GOT3 (cell line): ENCODE measurements around the gene ZSCAN32.

Source experiments
- DNase-seq: peaks from one replicate; lab custom pipeline; 2025; ENCODE audit warnings: mixed read lengths; lab: John Stamatoyannopoulos, UW

Gene ZSCAN32

DNA sequence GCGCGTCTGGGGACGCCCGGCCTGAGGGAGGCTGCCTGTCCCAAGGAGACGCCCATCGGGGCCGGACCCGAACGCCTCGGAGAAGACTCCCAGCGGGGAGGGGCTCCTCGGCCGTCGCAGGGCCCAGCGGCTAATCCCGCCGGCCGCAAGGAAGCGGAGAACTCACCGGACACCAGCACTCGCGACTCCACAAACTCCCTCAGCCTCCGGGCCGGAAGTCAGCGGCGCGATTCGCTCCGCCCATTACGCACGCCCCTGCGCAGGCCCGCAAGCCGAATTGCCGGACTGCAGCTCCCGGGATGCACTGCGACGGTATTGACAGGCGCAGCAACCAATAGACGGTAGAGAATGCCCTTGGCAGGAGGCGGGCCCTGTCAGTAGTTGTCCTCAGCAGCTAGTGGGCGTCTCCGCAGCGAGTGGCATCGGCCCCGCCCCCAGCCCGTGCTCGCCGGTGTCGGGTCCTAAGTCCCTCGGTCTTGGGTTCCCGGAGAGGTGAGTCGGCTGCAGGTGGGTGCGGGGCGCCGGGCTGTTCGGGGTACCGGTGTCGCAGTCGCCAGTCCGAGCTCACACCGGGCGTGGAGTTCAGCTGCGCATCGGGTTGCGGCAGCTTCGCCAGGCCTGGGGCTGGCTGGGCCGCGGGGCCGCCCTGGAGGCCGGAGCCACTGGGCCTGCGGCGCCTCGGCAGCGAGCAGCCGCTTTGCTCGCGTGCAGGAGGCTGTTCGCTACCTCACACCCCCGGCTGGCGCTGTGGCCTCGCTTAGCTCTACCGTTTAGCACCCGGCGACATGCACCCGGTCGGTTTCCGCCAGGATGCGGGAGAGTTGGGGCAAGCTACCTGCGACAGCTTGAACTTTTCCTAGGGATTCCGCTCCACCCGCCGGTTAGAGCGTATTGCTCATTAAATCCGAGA, at the start of gene ZSCAN32, which contains the start of gene ZNF174:
Gene ZSCAN32, minus strand, starts transcription at position 226 of the 910 bp plus-strand sequence. CDS start 3,447 bp downstream, outside the sequence.
Gene ZNF174, plus strand, starts transcription at position 437 of the 910 bp plus-strand sequence. CDS start 790 bp downstream, outside the sequence.
- peak; percentile 92 for DNase-seq

DNA sequence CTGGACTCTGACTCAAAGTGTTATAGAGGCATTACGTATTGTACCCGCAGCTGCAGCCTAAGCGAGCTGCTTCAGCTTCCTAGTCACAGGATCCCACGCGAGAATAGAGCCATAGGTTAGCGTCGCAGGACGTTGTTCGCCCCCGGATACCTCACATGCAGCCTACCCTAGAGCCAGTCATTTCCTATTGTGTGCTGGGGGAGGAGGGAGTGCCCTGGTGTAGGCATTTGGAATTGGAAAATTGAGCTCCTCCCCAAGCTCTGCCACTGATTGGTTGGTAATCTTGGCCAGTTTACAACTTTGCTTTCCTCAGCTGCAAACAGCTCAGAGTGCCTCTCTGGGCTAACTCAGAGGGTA, 43.2 kb upstream of the ZSCAN32 start:
- DNase-seq = no peak

DNA sequence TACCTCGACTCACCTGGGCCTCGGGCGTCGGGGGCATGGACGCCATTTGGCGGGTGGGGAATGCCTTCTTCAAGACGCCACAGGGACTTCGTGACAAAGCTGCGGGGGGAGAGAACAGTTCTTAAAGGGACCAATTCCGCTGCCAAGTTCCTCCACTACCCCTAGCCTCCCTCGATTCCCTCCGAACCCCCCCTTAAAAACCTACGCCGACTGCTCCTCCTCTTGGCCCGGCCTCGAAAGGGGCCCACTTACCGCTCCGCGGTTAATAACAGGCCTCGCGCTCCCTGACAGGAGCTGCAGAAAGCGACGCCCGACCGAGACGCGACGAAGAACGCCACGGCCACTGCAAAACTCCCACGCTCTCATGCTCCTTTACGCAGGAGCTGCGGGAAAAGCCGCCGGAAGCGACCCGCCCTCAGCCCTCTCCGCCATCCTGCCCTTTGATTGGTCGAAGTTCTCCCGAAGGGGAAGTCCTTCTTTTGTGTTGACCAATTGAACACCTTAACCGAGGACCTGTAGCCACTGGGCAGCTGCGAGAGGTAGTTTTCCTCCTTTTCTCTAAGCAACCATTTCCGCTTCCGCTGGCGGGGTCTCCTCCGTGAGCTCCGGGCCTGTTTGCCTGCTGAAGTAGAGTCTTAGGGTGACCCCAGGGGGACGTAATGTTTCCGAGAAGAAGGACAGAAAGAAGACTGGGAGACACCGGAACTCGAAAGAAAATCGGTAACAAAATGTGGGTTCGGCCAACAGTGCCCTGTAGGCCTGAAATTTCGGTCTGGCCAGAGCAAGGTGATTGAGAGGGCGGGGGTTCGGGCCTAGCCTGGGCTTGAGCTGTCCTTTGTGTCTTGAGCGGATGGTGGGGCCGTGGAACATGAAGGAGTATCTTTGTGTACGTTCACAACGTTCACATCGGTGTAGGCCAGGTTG, 42.6 kb upstream of the ZSCAN32 start, which contains the start of the genes NAA60 and ZNF597:
Gene NAA60, plus strand, starts transcription at position 573 of the 924 bp plus-strand sequence. CDS start 32,548 bp downstream, outside the sequence.
Gene ZNF597, minus strand, starts transcription at position 397 of the 924 bp plus-strand sequence. Its CDS starts 351 bp downstream, at position 46.
- peak; percentile 50 for DNase-seq

DNA sequence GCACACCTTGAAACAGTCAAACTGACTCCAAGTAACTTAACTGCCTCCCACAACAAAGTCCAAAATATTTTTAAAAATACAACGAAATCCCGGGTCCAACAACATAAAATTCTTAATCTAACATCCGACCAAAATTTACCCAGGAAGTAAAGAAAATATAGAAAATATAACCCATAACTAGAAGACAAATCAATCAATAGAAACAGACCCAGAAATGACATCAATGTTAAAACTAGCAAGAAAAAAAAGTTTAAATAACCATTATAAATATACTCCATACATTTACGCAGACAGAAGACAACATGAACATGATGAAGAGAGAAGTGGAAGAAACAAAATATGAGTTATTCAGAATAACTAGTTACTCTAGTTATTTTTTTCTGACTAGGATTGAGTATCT, 38.8 kb upstream of the ZSCAN32 start:
- DNase-seq = no peak

DNA sequence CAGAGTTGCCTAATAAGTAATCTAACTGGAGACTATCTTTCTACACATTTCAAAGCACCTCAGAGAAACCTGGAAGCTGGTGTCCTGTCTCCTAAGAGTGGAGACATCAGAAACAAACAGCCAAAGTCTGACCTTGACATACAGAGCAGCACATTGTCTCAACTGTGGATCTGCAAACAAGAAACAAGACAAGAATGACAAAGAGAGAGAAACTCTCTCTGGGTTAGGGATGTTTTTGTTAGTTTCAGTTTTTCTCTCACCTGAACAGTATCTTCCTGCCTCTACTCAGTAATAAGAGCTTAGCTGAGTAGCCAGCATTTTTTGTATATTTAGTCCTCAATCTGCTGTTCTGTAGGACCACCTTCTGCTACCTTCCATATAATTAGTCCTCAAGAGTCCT, 33.6 kb upstream of the ZSCAN32 start:
- no peak for DNase-seq

DNA sequence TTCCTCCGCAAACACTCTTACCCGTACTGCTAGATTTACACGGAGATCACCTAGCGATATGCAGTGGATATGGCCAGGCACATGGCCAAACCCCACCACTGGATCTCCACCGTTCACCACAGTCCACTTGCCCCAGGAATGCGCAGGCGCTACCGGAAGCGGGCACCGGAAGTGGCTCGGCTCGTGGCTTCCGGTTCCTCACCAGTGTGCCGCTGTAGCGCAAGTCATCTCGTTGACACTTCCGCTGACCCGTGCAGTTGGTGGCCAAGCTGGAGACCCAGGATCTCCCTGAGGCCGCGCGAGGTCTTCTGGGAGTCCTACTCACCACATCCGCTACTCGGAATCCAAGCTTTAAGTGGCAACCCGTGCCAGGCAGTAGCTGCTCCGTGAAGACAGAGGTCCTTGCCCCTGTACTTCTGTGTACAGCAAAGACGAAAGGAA, 31.0 kb upstream of the ZSCAN32 start:
- peak; percentile 21 for DNase-seq

DNA sequence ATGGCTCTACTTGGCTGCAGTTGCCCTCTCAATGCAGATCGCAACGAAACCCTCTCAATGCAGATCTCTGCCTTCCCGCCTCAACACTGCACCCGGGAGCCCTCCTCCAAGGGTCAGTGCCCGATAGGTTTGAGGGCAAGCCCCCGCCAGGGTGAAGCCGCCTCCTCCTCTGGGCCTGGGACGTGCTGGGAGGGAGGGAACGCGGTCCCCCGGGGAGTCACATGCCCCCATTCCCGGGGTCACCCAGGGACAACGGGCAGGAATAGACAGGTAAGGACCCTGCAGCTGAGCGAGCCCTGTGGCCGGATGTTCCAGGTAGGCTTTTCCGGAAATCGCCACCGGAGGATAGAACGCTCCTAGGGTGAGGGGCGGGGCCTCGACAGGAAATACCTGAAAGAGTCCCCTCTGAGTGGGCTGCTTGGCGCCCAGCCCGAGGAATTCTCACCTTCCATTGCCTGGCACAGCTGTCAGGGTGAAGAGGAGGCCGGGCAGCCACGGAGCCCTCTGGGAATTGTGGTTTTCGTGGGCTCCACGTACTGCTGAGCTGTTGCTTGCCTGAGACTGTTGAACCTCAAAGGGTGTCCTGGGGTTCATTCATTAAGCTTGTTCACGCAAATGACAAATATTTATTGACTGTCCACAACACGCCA, 13.1 kb upstream of the ZSCAN32 start:
- no peak for DNase-seq

DNA sequence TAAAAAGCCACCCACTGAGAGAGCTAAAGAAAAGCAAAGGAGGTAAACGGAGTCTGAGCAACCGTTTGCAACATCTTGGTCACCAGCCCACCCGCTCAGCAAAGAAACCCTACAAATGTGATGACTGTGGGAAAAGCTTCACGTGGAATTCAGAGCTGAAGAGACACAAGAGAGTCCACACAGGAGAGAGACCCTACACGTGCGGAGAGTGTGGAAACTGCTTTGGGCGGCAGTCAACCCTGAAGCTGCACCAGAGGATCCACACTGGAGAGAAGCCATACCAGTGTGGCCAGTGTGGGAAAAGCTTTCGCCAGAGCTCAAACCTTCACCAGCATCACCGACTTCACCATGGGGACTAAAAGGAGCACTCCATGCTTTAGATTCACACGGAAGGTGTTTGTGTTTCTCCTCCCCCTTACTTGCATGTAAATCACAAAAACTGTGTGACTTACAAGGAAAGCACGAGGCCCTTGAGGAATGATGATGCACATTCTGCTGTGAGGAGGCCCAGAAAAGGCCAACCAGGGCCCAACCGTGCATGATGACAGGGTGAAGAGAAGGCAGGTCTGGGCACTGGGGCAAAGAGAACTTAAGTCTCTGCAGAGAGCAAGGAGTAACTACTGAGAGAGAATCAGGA, 7.9 kb upstream of the ZSCAN32 start:
- no peak for DNase-seq

DNA sequence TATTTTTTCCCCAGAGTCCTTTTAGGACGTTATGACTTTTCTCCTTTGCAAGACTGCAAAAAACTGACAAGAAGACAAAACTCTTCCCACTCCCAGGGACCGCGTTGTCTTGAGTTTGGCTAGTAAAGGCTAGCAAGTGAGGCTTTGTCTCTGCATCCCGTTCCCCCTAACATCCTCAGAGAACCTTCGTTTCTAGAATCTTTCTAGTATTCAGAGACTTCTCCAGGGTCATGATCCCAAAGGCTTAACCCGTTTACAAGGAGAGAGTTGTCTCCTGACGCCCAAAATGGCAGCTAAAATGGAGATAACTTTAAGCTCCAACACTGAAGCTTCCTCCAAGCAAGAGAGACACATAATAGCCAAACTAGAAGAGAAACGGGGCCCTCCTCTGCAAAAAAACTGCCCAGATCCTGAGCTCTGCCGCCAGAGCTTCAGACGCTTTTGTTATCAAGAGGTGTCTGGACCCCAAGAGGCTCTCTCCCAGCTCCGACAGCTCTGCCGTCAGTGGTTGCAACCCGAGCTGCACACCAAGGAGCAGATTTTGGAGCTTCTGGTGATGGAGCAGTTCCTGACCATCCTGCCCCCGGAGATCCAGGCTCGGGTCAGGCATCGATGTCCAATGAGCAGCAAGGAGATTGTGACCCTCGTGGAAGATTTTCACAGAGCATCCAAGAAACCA, 1.1 kb upstream of the ZSCAN32 start:
- no peak for DNase-seq

DNA sequence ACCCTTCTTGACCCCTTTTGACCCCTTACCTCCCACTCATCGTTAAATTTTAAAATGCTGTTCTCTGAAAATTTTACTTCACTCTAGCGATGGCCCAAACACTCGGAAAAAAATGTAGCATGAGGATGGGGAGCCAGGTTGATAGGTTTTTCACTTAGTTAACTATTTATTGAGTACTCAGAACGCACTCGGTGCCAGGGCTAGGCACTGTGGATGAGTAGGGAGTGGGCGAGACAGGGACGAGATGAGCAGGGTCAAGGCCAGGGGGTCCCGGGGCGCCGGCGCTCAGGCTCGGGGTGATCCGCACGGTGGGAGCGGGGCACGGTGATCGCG, 392 bp downstream of the ZSCAN32 start:
- DNase-seq = no peak

DNA sequence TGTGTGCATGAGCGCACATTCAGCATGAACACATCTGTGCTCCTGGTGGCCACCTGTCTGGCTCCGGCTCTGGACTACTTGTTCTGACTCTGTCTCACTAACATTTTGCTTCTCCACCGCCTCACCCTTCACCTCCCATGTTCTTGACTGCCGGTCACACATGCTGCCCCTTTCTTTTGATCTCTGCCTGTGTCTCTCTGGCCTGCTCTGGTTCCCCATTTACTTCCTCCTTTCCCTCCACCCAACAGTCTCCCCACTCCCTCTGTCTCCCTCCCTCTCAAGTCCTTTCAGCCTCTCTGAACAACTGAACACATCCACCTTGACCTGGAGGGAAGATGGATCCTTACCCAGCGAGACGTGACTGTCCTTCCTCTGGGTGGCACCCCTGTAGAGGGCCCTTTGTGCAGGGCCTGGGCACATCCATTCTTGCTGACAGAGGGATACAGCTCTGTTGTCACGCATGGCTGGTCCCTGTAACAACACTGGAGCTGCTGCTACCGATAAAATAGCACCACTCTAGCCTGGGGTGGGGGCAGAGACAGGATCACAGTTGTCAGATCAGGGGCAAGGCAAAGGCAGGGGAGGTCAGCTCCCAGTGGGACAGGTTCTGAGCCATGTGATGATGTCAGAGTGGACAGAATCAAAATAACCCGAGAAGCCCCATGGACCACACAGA, 11.0 kb downstream of the ZSCAN32 start:
- DNase-seq = no peak

DNA sequence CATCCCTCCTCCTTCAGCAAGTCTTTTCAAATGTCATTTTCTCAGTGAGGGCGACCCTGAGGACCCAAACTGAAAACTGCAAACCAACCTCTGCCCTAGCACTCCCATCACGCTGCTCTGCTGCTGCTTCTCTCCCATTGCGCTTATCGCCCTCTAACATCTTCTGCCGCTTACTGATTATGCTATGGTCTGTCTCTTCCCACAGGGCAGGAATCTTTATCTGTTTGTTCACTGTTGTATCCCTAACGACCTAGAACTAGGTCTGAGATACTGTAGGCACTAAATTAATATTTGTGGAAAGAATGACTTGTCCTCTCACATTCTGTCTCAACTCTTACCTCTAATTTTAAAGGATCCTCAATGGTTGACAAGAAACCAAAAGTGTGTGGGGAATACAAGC, 12.5 kb downstream of the ZSCAN32 start:
- no peak for DNase-seq

DNA sequence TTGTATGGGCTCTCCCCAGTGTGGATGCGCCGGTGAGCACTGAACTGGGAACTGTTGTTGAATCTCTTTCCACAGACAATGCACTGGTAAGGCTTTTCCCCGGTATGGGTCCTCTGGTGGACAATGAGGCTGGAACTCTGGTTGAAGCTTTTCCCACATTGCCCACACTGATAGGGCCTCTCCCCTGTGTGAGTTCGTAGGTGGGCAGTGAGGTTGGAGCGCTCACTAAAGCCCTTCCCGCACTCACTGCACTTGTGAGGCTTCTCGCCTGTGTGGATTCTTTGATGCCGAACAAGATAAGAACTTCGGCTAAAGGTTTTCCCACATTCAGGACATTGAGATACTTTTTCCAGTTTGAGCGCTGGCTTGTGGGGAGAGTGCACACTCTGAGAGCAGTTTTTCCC, 17.8 kb downstream of the ZSCAN32 start:
- no peak for DNase-seq

DNA sequence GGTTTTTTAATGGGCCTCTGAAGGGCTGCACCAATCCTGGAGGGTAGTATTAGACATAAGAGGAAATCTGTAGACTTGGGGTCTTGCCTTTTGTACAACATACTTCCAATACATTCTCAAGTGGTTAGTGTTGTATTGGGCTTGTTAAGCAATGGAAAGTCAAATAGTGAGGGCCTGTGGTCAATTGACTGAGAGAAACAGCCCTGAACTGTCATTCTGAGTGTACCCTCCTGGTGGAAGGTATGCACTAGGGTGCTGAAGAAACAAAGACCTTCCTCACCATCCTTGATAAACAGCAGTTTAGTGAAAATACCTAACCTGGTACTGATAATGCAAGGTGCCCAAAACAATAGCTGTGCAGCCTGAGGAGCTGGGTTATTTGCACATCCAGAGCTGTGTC, 22.9 kb downstream of the ZSCAN32 start:
- no peak for DNase-seq

DNA sequence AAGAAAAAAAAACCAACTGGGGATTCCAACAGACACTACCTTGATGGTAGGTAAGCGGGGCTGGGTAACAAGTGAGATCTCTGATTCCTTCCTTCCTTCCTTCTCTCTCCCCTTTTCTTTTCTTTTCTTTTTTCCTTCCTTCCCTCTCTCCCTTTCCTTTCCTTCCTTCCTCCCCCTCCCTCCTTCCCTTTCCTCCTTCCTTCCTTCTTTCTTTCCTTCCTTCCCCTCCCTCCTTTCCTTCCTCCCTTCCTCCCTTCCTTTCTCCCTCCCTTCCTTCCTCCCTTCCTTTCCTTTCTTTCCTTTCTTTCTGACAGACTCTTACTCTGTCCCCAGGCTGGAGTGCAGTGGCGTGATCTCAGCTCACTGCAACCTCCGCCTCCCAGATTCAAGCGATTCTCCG, 25.1 kb downstream of the ZSCAN32 start:
- DNase-seq = no peak

DNA sequence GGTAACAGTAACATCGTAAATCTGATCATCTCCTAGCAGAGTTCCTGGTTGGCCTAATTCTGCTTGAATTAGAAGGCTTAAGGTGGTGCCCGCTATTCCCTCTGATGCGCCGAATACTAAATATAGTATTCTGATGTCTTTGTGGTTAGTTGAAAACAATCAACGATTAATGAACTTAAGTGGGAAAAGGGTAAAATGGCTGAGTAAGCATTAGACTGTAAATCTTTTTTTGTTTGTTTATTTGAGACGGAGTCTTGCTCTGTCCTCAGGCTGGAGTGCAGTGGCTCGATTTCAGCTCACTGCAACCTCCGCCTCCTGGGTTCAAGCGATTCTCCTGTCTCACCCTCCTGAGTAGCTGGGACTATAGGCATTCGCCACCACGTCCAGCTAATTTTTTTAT, 31.7 kb downstream of the ZSCAN32 start:
- DNase-seq = no peak

DNA sequence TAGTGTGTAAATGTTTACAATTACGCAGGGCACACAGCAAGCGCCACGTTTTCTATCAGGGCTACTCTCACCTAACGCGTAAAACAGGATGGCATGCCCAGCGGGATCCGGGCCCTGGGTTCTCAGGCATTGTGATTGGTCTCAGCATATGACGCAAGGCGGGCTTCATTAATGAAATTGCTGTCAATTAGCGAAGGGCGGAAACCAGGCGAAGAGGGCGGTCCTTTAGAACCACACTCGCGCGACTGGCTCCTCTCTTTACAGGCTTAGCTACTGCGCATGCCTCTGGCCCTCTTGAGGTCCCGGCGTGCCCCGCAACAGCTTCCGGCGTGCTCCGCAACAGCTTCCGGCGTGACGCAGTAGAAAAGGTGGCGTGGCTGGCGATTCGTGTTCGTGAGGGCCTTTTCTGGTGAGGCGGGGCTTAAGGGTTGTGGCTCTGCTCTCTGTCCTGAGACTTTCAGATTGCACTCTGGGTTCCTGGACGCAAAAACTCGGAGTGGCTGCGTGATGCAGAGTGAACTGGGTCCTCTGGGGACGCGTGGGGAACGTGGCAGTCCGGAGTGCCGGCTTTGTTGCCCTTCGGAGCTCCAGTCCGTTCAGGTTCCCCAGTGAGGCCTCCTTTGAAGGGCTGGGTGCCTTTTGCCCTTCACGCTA, 35.9 kb downstream of the ZSCAN32 start:
- peak; percentile 74 for DNase-seq

DNA sequence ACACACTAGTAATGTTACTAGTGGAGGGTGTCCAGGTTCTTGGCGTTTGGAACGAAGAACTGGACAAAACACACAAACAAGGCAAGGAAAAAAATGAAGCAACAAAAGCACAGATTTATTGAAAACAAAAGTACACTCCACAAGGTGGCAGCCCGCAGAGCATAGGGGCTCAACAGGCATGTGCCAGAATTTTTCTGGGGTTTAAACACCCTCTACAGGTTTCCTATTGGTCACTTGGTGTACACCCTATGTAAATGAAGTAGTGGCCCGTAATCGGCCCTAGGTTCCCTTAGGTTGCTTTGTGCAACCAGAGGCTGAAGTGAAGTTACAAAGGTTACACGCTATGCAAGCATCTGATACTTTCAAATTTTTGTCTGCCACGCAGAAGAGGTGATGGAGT, 37.0 kb downstream of the ZSCAN32 start:
- DNase-seq = no peak

DNA sequence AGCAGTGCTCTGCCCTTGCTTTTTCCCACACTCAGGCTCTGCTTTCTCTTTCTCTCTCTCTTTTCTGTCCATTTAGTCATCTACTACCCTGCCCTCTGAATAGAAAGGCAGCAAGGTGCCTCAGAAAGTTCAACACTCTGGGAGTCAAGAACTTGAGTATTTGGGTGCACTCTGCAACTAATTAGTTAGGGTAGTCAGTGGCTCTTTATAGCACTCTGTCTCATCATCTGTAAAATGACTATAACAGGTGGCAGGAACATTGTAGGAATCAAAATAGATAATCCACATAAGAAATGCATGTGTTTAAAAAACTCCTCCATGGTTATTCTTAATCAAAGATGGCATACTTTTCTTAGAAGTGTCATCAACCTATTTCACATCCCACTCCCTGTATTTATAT, 37.9 kb downstream of the ZSCAN32 start:
- no peak for DNase-seq

DNA sequence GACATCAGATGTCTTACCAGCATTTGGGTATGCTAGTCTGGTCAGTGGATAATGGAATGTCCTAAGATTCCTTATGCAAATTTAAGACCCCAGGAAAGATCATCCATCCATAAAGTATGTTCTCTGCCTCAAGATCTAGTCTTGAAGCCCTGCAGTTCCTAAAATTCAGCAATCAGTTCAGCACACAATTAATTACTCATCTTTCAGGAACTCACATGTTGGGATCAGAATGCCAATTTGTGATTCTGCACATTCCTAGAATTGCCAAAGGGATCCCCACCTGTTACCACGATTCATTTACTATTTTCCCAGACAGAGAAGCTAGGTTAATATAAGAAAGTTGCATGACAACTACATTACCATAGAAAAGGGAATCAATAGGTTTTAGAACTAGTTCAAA, 41.9 kb downstream of the ZSCAN32 start:
- DNase-seq = no peak
